Kasumi-1 (cell line): Measurements from ENCODE around the gene CORO2A.
A peak's percentile ranks its signal among the peaks of the same experiment; 100 is the strongest.
"Not testable (repeated sequence)": the region's sequence is repeated elsewhere in the genome, so short reads cannot be mapped to it uniquely, and the experiment has no call there.

Experiments used
- DNase-seq, 2 experiments: peaks; one replicate each; lab custom pipeline; 2025; lab: John Stamatoyannopoulos, UW

Gene CORO2A

DNA sequence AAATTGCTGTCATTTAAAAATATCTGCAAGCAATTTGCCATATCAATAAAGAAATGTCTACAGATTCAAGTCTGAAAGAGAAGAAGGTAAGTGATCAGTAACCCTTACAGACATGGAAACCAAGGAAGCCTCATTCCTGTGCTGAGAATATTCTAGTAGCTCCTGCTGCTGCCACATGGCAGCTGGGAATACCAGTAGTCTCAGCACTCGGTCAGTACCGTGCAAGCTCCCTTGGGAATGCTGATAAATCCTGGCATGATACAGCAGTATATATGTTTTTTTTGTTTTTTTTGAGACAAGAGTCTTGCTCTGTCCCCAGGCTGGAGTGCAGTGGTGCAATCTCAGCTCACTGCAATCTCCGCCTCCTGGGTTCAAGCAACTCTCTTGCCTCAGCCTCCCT is 108.0 kb downstream of the CORO2A start:
- DNase-seq, result no peak

DNA sequence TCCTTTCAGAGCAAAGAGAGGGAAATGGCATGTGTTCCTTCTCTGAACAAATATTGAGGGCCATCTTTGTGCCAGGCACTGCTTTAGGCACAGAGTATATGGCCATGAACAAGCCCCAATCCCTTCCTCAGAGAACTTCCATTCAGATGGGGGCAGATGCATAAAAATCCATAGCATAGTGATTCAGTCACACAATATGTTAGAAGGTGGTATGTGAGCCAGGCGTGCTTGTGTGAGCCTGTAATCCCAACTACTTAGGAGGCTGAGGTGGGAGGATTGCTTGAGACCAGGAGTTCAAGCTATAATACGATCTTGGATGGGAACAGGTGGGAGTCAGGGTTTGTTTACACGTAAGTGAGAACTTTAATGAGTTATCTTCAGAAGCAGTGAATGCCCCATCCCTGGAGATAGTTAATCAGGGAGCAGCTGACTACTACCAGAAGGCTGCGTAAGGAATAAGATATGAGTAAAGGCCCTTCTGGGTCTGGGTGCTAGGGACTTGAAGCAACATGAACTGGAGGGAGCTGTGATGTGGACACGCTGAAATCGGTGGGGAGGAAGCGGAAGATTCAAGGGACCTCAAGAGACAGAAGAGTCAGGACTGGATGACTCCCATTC is 108.8 kb downstream of the CORO2A start:
- DNase-seq, result no peak

DNA sequence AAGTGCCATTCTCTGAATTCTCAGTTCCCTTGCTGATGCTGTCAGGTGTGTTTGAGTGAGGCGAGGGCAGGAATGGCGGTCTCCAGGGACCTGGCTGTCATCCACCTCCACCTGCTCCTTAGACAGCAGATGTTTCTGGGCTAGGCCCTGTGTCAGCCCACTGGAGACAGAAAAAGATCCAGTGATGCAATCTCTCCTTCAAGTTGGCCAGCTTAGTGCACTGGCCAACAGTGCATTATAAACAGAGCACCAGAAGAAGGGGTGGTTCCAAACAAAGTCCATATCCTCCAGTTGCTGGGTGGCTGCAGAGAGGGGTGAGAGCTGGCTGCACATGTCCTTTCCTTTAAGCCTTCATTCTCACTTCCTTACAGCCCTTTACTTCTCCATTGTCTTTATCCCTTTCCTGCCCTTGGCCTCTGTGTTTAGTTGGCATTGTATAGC is 109.4 kb downstream of the CORO2A start:
- DNase-seq, result no peak

DNA sequence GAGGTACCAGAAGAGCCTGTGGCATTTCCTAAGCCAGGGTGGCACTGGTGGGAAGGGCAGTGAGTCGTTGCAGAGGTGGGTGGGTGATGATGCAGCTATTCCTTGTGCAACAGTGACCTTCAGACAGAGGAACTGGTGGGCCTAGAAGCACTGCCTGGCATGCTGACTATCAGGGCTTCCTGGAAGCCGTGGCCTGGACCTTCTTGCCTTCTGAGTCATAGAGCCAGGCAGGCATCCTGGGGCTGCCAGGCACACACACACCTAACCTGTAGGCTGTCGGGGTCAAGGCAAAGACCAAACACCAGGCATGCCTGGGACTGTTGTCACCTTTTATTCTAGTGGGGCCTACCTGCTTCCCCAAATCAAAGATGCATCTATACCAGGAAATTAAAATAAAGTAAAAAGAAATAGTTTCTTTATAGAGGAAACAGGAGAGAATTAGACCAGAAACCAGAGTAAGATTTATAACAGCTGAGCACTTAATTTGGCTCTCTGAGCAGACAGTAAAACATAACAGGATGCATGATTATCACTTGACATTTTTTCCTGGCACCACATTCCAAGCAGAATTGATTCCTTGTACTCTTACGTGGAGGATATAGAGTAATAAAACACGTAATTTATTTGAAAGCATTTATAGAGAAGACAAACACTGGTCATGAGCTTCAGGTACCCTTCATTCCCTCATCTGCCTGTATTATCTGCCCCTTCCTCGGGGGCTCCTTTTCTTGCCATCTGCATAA is 110.8 kb downstream of the CORO2A start:
- no peak for DNase-seq

DNA sequence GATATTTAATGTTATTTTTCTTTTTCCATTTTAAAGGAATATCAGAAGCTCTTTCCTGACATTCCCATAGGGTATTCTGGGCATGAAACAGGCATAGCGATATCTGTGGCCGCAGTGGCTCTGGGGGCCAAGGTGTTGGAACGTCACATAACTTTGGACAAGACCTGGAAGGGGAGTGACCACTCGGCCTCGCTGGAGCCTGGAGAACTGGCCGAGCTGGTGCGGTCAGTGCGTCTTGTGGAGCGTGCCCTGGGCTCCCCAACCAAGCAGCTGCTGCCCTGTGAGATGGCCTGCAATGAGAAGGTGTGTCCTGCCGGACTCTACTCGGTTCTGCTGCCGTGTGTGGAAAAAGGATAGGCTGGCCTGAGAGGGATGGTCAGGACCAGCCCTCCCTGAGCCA is 111.7 kb downstream of the CORO2A start:
- DNase-seq, result no peak

DNA sequence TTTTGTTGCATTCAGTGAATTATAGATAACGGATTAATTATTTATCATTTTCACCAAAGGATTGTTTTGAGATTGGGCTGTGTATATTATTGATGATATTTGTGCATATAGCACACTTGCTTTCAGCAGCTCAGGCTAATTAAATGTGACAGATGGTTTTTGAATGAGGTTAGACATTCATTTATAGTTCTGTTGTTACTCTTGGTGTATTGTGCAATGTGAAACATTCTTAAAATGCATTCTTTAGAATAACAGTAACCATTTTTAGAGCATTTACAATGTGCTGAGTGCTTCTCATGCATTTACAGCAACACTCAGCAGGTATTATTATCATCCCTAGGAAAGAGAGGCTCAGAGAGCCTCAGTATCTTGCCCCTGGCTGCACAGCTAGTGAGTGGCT is 112.1 kb downstream of the CORO2A start:
- no peak for DNase-seq

DNA sequence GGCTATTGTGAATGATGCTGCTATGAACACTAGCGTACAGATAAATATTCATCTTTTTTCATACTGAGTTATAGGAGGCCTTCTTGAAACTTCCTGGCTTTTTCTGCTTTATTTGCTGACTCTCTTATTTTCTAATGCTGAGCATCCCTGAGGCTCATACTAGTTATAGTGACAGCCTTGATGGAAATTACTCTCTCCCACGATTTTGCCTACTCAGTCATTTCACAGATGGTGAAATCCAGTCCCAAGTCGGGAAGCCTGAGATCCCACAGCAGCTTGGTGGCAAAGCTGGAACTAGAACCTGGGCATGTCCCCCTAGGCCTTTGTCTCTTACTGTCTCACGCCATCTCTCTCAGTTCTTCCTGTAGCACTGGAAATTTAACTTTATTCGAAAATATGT is 113.5 kb downstream of the CORO2A start:
- no peak for DNase-seq

DNA sequence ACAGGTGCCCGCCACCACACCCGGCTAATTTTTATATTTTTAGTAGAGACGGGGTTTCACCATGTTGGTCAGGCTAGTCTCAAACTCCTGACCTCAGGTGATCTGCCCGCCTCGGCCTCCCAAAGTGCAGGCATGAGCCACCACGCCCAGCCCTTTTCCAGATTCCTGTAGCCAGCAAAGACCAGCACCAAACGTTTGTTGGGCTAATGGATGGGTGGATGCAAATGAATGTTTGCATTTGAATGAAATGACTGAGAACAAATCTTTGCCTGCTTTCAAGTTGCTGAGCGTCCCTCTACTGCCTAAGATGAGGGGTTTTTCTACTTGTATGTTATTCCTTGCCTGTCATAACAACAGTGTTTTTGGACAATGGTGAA is 115.9 kb downstream of the CORO2A start:
- not testable (repeated sequence) for DNase-seq

DNA sequence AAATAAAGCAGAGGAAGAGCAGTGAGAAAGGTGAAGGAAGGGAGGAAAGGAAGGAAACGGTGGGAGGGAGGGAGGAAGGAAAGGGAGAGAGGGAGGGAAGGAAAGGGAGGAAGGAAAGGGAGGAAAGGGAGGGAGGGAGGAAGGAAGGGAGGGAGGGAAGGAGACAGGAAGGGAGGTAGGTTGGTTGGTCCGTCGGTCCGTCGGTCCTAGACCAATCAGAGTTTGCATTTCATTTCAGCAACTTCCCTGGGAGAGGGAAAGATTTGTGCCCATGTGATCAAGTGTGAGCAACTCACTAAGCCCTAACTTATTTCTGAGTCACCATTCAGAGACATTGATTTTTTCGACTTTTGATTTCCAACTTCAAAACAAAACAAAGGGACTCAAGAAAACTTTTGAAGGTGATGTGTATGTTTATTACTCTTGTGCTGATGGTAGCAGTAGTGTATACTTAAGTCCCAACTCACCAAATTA is 117.1 kb downstream of the CORO2A start:
- peak in 1 of 2 experiments; percentile 16 for DNase-seq

DNA sequence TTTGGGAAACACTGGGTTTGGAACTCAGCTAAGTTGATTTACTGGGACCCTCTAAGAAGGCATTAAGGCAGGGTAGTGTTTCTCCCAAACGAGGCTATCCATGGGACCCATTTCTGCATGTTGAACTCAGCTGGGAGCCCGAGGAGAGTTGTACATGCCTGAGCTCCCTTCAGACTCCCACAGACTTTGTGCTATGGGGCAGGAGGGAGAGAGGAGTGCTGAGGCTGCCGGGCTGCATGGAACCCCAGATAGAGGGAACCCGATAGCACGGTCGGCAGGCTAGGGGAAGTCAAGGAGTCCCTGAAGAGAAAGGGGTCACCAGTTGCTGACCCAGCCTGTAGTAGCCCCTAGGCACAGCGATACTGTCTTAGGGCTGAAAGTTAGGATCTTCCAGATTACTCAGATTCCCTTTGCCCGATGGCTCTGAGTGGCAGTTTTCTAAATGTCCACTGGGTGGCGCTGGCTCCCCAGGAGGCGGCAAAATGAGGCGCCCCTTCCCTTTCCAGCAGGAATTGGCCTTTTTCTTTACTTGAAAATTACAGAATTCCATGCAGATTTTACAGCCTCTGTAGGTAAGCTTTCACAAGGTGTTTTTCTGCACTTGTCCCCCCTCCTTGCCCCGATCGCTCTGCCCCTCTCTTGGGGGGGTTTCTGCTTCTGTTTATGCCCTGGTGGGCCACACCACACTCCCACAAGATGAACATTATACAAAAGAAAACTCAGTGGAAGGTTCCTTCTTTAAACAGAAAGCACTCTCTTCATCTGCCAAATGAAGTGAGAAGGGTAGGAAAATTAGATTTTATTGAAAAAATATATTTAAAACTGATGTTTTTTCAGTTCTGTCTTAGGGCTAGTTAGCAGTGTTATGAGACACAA is 118.1 kb downstream of the CORO2A start:
- peak; percentile 51 to 55 for DNase-seq

DNA sequence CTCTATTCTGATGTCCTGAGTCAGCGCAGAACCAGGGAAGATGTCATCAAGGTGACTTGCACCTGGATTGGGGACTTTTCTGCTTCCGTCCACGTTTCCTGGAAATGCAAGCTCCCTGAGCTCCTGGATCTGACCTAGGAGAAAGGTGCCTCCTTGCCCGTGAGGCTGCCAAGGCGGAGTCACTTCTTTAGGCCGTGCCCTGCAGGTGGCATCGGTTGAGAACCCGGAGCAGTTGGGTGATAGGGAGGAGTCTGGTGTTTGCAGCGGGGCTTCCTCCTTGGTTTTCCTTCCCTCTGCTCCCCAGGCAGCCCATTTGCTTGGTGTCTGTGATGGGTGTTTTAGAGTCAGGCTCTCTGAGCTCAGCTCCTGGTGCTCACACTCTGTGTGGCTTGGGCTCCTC is 120.7 kb downstream of the CORO2A start:
- peak; percentile 11 to 21 for DNase-seq
